ENCODE results near the gene OR9G1.

- TF ChIP-seq CTCF (IDR thresholded peaks at IDR 0.05; ENCODE audit: control extremely low read depth in 1 of 3, insufficient read depth in 1 of 3, low read depth in 1 of 3, low read length in 3 of 3) (no peak), HDAC6 (IDR thresholded peaks at IDR 0.05; ENCODE audit: low read depth, low read length) (no peak), NRF1 (IDR thresholded peaks at IDR 0.05; ENCODE audit: low read depth, low read length) (no peak), CREB1 (IDR thresholded peaks at IDR 0.05) (no peak), EZH2 (IDR thresholded peaks at IDR 0.05; ENCODE audit: low read depth, low read length, severe bottlenecking) (no peak), USF2 (IDR thresholded peaks at IDR 0.05; ENCODE audit: low read length) (no peak), POLR2AphosphoS5 (IDR thresholded peaks at IDR 0.05; ENCODE audit: low read depth, low read length) (no peak), POLR2A (IDR thresholded peaks at IDR 0.05; ENCODE audit: control extremely low read depth in 1 of 2, low read depth in 2 of 2, low read length in 2 of 2) (no peak), YY1 (IDR thresholded peaks at IDR 0.05; ENCODE audit: low read depth, low read length) (no peak)
Measured at GRCh38 chr11:56748597-56748996, 49.7 kb downstream of the OR9G1 start, which contains the start of gene OR9G4.

Data from H1 (cell line).